ENCODE results near the gene PRSS38.

Gene PRSS38

GRCh38 chr1:227779685-227780084, 35.8 kb upstream of the PRSS38 start:
- DNase-seq: no peak

GRCh38 chr1:227780101-227781044, 35.1 kb upstream of the PRSS38 start:
- no peak for DNase-seq

- no peak for DNase-seq
Observed at GRCh38 chr1:227781314-227781930, 34.1 kb upstream of the PRSS38 start.

GRCh38 chr1:227782226-227782625, 33.2 kb upstream of the PRSS38 start:
- DNase-seq: no peak

- DNase-seq: no peak
Observed at GRCh38 chr1:227785094-227785804, 30.2 kb upstream of the PRSS38 start.

- DNase-seq: no peak
Observed at GRCh38 chr1:227785805-227786671, 29.4 kb upstream of the PRSS38 start.

GRCh38 chr1:227786673-227787512, 28.6 kb upstream of the PRSS38 start:
- DNase-seq: no peak

- peak; percentile 86 to 95 for DNase-seq
Observed at GRCh38 chr1:227787513-227788270, 27.8 kb upstream of the PRSS38 start.

- DNase-seq: peak in 1 of 2 experiments; percentile 82
Observed at GRCh38 chr1:227788271-227789083, 27.0 kb upstream of the PRSS38 start.

GRCh38 chr1:227789084-227790033, 26.1 kb upstream of the PRSS38 start:
- DNase-seq: no peak

- no peak for DNase-seq
Observed at GRCh38 chr1:227790034-227790400, 25.5 kb upstream of the PRSS38 start.

- no peak for DNase-seq
Observed at GRCh38 chr1:227790868-227791267, 24.6 kb upstream of the PRSS38 start.

GRCh38 chr1:227791425-227792143, 23.9 kb upstream of the PRSS38 start:
- DNase-seq: no peak

- DNase-seq: no peak
Observed at GRCh38 chr1:227792216-227793078, 23.0 kb upstream of the PRSS38 start.

GRCh38 chr1:227793079-227793947, 22.2 kb upstream of the PRSS38 start:
- no peak for DNase-seq
